DMS114 treated with DMSO at 0.1 percent for 48 hours (cell line): ENCODE results near the gene SIRPA.

Experiments
- DNase-seq: peaks from one replicate; lab custom pipeline; 2025; ENCODE audit not compliant: unreplicated experiment; lab: John Stamatoyannopoulos, UW

The SIRPA gene

DNA sequence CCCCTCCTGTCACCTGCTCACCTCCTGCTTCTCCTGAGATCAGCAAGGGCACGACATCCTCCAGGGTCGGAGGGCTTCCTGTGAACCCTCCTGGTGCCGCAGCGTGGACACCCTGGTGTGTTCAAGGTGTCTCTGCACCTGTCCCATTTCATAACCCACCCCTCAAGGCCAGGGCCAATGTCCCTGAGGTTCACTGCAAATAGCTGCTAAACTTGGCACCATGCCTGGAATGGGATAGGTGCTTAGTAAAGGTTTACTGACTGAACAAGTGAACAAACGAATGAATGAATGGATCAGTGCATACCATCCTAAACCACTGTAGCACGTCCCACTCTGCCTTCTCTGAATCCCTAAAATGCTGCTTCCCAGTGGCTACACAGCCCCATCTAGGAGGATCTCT, 35.0 kb downstream of the SIRPA start:
- no peak for DNase-seq

DNA sequence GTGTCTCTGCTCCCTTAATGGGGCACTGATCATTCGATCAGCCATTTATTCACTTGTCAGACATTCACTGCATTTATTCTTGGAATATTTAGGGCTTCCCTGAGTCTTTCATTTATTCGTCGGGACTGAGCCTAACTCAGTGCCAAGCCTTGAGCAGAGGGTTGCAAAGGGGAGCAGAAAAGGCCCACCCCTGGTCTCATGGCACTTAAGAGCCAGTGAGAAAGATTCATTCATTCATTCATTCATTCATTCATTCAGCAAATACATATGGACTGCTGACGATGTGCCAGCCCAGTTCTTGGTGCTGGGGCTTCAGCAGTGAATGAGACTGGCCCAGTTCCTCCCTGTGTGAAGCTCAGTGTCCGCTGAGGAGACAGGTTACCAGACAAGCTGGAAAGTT, 36.6 kb downstream of the SIRPA start:
- no peak for DNase-seq

DNA sequence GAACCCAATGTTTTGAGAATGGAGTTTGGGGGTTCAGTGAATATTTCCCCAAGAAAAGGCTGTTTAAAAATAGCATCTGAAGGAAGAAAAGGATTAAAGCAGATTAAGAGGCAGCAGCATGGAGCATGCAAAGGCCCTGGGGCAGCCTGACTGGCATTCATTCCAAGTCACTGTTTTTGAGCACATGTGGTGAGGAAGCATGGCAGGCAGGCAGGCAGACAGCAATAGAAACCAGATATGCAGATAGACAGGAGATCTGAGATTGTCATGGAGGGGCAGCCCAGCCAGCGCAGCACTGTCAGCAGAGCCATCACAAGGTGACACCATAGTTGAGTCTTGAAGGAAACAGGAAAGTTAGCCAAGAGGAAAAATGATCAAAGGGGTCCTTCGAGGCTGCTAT, 37.8 kb downstream of the SIRPA start:
- no peak for DNase-seq

DNA sequence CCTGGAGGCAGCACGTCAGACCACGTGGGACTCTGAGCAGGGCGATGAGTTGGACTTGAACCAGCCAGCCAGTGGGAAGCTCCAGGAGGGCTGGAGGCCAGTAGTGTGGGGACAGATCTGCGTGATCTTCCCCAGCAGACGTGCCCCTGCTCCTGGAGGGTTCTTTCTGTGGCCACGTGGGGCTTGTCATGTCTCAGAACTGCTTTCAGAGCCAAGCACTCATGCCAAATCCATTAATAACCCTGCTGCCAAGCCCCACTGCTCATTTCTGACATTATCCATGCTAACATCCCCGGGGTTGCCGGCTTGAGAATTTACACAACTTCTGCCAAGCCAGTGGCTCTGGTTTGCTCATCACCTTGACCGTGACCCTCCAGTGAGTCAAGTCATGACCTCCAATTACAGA, 38.3 kb downstream of the SIRPA start:
- no peak for DNase-seq

DNA sequence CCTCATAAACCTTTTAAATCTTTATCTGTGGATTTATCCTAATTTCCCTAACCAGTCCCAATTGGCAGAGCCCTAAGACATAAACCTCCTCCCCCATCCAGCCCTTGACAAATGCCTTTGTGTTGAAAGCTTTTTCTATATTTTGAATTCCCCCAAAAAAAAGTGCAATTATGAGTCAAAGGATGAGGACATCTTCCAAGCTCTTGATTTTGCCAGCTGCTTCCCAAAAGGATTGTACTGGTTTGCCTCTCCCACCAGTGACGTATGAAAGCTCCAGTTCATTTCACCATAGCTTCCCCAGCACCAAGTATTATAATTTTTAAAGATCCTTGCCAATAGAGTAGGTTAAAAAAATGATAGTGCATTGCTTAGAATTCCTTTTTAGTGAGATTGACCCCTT, 38.9 kb downstream of the SIRPA start:
- no peak for DNase-seq

DNA sequence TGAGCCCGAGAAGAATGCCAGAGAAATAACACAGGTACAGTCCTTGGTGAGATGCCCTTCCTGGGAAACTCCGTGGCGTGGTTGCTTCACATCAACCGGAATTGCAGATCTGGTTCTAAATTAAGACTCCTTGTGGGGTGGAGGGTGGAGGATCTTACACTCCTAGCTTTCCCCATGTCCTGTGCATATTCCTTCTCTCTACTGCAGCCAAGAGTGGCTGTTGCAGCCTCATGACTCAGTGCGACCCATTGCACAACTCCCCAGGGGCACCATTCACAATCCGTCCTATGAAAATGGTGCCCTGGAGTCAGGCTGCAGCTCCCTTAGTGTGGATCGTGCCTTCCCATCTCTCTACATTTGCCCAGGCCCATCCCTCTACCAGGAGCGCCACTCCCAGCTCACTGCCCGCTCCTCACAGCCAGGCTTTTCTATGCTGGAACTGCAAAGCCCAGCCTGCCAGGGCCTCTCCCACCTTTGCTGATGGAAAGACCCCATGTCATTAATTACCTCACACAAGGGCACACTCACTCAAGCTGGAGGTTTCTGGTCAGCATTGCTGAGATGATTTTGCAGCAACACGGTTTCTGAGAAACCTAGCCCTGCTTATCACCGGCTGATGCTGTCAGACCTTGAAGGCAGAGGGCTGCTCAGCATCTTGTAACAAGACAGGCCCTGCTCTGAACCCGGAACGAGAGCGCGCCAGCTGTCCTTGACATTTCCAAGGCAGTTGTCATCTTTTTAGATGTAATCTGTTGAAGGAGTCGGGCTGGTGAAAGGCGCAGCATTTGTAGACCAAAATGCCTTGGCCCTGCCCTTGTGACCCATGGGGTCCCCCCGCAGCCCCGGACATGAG, 39.7 kb downstream of the SIRPA start:
- no peak for DNase-seq

DNA sequence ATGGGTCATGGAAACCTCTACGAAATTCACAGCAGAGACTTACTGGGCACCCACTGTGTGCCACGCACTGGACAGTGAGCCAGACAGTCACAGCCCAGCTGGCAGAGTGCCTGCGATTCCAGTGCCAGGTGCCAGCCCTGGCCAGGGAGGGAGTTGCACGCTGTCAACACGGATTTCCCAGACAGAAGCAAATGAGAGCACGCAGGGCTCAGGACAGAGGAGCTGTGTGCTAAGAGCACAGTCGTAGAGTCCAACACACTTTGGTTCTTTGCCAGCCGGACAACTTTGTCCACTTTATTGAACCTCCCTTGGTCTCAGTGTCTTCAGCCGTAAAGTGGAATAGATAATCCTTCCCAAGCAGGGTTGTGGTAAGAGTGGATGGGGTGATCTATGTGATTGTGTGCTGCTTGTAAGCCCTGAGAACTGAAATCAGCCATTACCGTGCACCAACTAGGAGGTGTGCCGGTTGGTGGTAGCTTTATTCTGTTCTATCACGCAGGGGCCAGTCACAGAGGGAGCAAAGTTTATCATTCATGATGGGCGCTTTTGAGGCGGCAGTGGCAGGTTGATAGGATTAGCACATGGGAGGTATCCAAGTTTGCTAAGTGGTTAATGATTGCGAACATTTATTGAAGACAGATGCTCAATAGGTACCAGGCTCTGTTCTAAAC, 40.6 kb downstream of the SIRPA start:
- no peak for DNase-seq

DNA sequence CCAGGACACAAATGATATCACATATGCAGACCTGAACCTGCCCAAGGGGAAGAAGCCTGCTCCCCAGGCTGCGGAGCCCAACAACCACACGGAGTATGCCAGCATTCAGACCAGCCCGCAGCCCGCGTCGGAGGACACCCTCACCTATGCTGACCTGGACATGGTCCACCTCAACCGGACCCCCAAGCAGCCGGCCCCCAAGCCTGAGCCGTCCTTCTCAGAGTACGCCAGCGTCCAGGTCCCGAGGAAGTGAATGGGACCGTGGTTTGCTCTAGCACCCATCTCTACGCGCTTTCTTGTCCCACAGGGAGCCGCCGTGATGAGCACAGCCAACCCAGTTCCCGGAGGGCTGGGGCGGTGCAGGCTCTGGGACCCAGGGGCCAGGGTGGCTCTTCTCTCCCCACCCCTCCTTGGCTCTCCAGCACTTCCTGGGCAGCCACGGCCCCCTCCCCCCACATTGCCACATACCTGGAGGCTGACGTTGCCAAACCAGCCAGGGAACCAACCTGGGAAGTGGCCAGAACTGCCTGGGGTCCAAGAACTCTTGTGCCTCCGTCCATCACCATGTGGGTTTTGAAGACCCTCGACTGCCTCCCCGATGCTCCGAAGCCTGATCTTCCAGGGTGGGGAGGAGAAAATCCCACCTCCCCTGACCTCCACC, 42.2 kb downstream of the SIRPA start:
- no peak for DNase-seq

DNA sequence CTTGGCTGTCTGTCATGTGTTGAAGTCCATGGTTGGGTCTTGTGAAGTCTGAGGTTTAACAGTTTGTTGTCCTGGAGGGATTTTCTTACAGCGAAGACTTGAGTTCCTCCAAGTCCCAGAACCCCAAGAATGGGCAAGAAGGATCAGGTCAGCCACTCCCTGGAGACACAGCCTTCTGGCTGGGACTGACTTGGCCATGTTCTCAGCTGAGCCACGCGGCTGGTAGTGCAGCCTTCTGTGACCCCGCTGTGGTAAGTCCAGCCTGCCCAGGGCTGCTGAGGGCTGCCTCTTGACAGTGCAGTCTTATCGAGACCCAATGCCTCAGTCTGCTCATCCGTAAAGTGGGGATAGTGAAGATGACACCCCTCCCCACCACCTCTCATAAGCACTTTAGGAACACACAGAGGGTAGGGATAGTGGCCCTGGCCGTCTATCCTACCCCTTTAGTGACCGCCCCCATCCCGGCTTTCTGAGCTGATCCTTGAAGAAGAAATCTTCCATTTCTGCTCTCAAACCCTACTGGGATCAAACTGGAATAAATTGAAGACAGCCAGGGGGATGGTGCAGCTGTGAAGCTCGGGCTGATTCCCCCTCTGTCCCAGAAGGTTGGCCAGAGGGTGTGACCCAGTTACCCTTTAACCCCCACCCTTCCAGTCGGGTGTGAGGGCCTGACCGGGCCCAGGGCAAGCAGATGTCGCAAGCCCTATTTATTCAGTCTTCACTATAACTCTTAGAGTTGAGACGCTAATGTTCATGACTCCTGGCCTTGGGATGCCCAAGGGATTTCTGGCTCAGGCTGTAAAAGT, 43.5 kb downstream of the SIRPA start:
- no peak for DNase-seq

DNA sequence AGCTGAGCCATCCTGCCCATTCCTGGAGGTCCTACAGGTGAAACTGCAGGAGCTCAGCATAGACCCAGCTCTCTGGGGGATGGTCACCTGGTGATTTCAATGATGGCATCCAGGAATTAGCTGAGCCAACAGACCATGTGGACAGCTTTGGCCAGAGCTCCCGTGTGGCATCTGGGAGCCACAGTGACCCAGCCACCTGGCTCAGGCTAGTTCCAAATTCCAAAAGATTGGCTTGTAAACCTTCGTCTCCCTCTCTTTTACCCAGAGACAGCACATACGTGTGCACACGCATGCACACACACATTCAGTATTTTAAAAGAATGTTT, 44.0 kb downstream of the SIRPA start:
- no peak for DNase-seq

DNA sequence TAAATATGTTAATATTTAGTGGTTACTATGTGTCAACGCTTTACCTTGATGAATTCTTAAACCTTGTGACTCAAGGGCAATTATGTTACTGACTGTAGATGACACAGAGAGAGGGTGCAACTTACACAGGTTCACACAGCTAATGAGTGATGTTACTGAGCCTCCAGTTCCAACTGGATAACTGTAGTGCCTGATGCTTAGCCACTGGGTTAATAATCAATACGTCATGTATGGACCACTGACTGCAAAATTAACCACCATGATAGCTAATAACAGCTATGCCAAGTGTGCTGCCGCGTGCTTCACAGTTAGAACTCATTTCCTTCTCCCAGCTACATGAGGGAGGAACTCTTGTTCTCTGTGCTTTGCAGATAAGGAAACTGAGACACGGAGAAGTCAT, 45.4 kb downstream of the SIRPA start:
- DNase-seq: no peak

DNA sequence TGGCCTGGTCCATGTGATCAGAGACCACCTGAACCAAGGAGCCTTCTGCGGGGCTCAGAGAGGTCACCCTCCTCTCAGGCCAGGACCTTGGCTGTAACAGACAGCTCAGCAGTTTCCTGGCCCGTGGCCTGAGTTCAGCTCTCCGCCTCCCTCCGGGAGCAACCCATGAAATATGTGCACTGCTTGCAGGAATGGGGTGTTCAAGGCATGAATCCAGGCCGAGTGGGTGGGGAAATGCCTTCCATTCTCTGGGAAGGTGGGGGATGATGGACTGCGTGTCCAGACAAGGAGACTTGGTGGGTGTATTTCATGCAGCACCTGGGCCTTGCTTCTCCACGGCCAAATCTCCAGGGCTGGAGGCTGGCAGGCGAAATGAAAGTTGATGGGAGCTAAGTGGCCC, 46.0 kb downstream of the SIRPA start:
- DNase-seq: no peak

DNA sequence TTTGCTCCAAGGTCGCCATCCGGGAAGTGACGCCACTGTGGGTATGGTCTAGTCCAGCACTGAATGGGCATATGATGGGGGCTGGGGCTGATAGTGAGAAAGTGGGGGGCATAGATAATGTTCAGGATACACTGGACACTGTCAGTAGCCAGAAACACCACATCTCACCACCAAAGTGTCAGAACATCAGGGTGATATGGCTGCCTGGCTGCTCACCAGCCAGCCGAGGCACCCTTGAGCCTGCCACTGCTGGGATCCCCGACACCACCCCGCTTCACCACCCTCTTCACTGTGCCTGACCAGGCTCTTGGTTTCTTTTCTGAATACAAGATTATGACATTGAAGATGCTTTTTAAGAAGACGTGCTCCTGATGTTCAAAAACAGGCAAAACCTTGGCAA, 46.9 kb downstream of the SIRPA start:
- no peak for DNase-seq

DNA sequence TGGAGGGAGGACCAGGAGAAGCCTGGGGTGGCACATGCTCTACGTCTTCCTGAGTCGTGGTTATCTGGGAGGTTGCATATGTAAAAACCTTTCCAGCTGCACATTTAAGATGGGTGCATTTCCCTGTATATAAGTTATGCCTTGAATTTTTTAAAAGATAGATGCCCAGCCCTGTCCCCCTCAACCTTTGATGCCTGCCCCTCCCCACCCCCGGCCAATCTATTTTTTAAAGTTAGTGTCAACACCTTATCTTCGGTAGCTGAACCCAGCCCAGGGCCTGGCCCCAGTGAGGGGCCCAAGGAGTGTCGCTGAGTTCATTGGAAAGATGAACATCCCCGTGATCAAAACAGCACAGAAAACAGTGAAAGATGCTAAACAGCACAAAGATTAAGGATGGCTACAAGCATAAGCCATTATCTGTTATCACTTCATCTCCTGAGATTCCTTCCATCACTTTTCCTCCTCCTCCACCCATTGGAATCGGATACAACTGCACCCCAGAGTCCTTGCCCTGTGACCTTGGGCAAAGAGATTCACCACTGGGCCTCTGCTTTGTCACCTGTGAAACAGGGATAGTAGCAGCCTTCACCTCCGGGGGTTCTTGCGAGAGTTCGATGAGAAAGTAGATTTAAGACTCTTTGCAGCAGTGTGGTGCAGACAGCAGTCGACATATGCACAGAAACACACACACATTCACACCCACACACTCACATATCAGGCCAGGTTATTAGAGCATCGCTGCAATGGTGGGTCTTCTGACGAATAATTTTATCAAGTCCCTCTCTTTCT, 47.5 kb downstream of the SIRPA start:
- DNase-seq: no peak

DNA sequence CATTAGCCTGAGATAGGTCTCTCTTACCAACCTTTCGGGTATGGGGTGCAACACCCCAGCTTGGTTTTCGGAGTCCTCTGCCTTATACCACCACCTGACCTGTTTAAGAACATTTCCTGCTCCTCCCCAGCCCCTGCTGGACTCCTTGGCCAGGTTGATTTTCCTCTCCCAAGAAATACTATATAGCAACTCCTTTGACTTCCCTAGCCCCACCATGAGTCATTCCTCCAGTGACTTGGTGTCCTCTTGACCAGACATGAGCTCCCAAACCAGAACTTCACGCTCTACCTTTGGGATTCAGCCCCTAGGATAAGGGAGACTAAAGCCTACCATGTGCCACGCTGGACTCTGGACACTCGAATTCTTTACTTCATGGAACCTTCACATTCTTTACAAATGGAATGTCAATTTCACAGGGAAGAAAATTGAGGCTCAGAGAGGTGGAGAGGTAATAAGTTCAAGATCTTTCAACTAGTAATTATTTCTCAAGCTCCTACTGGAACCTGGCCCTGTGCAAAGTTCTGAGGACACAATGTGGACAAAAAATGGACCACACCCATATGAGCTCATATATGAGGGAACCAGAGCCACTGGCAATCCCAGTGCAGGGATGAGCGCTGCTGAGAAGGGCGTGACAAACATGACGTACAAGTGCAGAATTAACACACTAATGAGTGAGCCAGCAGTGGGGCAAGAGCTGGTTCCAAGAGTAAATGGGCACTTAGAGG, 48.2 kb downstream of the SIRPA start:
- DNase-seq: no peak

DNA sequence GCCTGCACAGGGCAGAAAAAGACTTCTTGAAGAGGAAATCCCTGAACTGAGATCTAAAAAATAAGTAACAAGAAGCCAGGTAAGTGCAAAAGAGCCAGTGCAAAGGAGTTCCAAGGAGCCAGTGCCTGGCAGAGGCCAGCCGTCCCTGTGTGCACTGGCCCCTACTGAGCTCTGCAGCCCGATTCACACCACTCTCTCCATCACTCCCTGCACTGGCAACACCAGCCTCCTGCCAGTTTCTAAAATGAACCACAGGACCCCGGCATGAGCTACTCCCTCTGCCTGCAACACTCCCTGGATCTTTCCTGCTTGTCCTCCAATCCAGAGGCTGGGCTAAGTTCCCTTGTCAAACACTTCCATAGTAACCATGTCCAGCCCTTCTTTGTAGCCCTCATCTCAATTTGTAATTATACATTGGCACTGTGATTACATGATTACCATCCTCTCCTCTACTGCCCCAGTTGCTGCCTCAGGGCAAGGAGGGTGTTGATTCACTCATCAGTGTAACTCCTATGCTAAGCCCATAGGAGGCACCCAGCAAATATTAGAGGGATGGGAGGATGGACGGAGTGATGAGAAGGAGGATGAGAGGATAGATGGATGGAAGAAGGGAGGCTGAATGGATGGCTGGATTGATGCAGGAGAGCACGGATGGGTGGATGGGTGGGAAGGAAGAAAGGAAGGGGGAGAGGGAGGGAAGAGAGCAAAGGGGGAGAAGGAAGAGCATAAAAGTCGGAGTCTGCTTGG, 49.3 kb downstream of the SIRPA start:
- no peak for DNase-seq

DNA sequence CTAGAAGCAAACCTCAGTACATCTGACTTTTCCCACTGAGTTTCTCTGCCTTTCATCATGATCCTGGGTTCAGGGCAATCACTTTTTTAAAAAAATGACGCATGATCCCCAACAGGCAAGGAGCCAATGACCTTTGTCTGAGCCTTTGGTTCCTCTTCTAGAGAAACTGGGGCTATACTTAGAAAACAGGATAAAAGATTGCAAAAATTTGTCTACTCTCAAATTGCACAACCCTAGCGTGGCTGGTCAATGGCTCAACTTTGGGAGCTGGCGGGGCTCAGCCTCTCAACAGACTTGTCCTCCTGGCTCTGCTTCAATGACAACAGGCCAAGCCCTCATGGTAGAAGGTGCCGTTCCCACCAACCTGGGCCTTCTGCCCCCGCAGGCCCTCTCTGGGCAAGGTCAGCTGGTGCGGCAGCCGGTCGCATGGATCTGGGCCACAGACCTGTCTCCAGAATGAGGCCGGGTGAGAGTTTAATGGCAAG, 50.0 kb downstream of the SIRPA start:
- DNase-seq: no peak

DNA sequence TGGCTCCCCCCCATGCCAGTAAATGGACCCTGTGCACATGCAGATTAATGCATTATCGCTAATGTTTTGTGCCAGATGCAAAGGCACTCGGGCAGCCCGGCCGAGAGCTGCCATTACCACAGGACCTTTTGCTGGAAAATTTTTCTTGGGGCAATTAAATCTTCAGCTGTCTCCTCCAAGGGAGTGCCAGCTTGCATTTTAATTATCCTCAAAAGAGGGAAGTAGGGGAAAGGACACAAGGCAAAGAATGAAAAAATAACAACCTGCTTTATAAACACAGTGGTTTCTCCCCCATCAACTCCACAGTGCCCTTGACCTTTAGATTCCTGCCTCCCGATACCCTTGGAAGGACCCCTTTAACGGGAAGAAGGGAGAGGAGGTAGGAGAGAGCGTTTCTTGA, 50.5 kb downstream of the SIRPA start:
- no peak for DNase-seq

DNA sequence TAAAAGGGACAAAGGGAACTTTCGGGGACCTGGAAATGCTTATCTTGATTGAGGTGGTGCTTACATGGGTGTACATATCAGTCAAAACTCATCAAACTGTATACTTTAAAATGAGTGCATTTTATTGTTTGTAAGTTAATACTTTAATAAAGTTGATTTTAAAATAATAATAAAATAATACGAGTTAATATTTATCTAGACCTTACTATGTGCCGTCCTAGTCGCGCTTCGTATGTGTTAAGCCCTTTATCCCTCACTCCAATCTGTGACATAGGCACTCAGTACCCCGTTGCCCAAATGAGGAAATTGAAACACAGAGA, 51.2 kb downstream of the SIRPA start:
- no peak for DNase-seq
